ENCODE data around the gene IFITM10.

- no peak for TF ChIP-seq CTCF (IDR thresholded peaks at IDR 0.05; ENCODE audit: low read depth, low read length)
- no peak for TF ChIP-seq EZH2phosphoT487 (IDR thresholded peaks at IDR 0.05; ENCODE audit: low read depth)
Measured at GRCh38 chr11:1692708-1693326, 57.6 kb downstream of the IFITM10 start.

All from OCI-LY3 (cell line).